ENCODE results near the gene AFF1. TPM values are rescaled to one million over a fixed set of nuclear protein-coding genes. Genes with fewer than 3 reads are reported as not detected.

AFF1 gene
- total RNA-seq, 1 experiment from 2014 or later = 37.7 TPM

- BruUV-seq (replicated peaks) = no TSS peak
- no peaks in the 10 kb centered on the region for H3K9me3 Mint-ChIP-seq (ENCODE audit: low read depth, unreplicated experiment)
- DNase-seq = no peak
- CTCF ChIA-PET = no interaction called here
- H3K4me1 Mint-ChIP-seq (ENCODE audit: low read depth, unreplicated experiment) = no peaks in the 10 kb centered on the region
- no peak overlapping the region for H3K4me3 Mint-ChIP-seq (ENCODE audit: low read depth, unreplicated experiment)
- no peak overlapping the region for H3K27ac Mint-ChIP-seq (ENCODE audit: unreplicated experiment)
- no peaks in the 10 kb centered on the region for H3K27me3 Mint-ChIP-seq (ENCODE audit: unreplicated experiment)
- intact Hi-C loops (cut with micrococcal nuclease; ENCODE audit: unreplicated experiment) = no loop called here
- no peak for TF ChIP-seq CTCF (IDR thresholded peaks at IDR 0.05; ENCODE audit: unreplicated experiment)
- H3K36me3 Mint-ChIP-seq (ENCODE audit: insufficient read depth, unreplicated experiment) = peaks cover 6% of the 10 kb centered on the region
Observed at GRCh38 chr4:87109121-87109520, 174.3 kb downstream of the AFF1 start.

GRCh38 chr4:87109945-87110344 is 175.1 kb downstream of the AFF1 start:
- Mint-ChIP-seq H3K36me3 (ENCODE audit: insufficient read depth, unreplicated experiment) (peaks cover 12% of the 10 kb centered on the region), H3K4me3 (ENCODE audit: low read depth, unreplicated experiment) (no peak overlapping the region), H3K27ac (ENCODE audit: unreplicated experiment) (no peak overlapping the region), H3K4me1 (ENCODE audit: low read depth, unreplicated experiment) (no peaks in the 10 kb centered on the region), H3K27me3 (ENCODE audit: unreplicated experiment) (no peaks in the 10 kb centered on the region), H3K9me3 (ENCODE audit: low read depth, unreplicated experiment) (no peaks in the 10 kb centered on the region)
- no TSS peak for BruUV-seq (replicated peaks)
- no peak for DNase-seq
- intact Hi-C loops (cut with micrococcal nuclease; ENCODE audit: unreplicated experiment) = no loop called here
- TF ChIP-seq CTCF (IDR thresholded peaks at IDR 0.05; ENCODE audit: unreplicated experiment) = no peak
- CTCF ChIA-PET = no interaction called here

GRCh38 chr4:87112063-87112462 is 177.3 kb downstream of the AFF1 start:
- DNase-seq = no peak
- no peak for TF ChIP-seq CTCF (IDR thresholded peaks at IDR 0.05; ENCODE audit: unreplicated experiment)
- BruUV-seq (replicated peaks) = no TSS peak

DNA sequence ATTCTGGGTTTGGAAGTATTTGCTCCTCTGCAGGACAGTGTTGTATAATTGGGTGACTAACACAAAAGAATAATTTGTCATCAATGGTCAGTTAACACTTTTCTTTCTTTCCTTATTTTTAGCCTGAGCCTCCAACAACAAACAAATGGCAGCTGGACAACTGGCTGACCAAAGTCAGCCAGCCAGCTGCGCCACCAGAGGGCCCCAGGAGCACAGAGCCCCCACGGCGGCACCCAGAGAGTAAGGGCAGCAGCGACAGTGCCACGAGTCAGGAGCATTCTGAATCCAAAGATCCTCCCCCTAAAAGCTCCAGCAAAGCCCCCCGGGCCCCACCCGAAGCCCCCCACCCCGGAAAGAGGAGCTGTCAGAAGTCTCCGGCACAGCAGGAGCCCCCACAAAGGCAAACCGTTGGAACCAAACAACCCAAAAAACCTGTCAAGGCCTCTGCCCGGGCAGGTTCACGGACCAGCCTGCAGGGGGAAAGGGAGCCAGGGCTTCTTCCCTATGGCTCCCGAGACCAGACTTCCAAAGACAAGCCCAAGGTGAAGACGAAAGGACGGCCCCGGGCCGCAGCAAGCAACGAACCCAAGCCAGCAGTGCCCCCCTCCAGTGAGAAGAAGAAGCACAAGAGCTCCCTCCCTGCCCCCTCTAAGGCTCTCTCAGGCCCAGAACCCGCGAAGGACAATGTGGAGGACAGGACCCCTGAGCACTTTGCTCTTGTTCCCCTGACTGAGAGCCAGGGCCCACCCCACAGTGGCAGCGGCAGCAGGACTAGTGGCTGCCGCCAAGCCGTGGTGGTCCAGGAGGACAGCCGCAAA is 179.6 kb downstream of the AFF1 start:
- no peak for DNase-seq
- H3K36me3 Mint-ChIP-seq (ENCODE audit: insufficient read depth, unreplicated experiment) = peaks cover 12% of the 10 kb centered on the region
- CTCF ChIA-PET = interaction anchor here (0.7 kb wide), 1 partner anchor 490 kb away, joined by 3 read pairs; no protein-coding TSS in a partner anchor
- H3K27me3 Mint-ChIP-seq (ENCODE audit: unreplicated experiment) = no peaks in the 10 kb centered on the region
- no peak overlapping the region for H3K27ac Mint-ChIP-seq (ENCODE audit: unreplicated experiment)
- H3K4me1 Mint-ChIP-seq (ENCODE audit: low read depth, unreplicated experiment) = no peaks in the 10 kb centered on the region
- H3K4me3 Mint-ChIP-seq (ENCODE audit: low read depth, unreplicated experiment) = no peak overlapping the region
- H3K9me3 Mint-ChIP-seq (ENCODE audit: low read depth, unreplicated experiment) = no peaks in the 10 kb centered on the region
- no peak for TF ChIP-seq CTCF (IDR thresholded peaks at IDR 0.05; ENCODE audit: unreplicated experiment)
- intact Hi-C loops (cut with micrococcal nuclease; ENCODE audit: unreplicated experiment) = no loop called here
- no TSS peak for BruUV-seq (replicated peaks)

More at GRCh38 chr4:87112063-87112462, 177.3 kb downstream of the AFF1 start:
- Mint-ChIP-seq H3K27ac (ENCODE audit: unreplicated experiment) (no peak overlapping the region), H3K4me1 (ENCODE audit: low read depth, unreplicated experiment) (no peaks in the 10 kb centered on the region), H3K27me3 (ENCODE audit: unreplicated experiment) (no peaks in the 10 kb centered on the region), H3K4me3 (ENCODE audit: low read depth, unreplicated experiment) (no peak overlapping the region), H3K36me3 (ENCODE audit: insufficient read depth, unreplicated experiment) (peaks cover 12% of the 10 kb centered on the region), H3K9me3 (ENCODE audit: low read depth, unreplicated experiment) (no peaks in the 10 kb centered on the region)
- CTCF ChIA-PET = no interaction called here
- intact Hi-C loops (cut with micrococcal nuclease; ENCODE audit: unreplicated experiment) = no loop called here
